IPS-NIHi7 (cell line): ENCODE data around the gene PLEKHA4.
A peak's percentile ranks its signal among the peaks of the same experiment; 100 is the strongest.

Experiments
- DNase-seq: peaks from one replicate; pipeline ENCODE4 v3.0.0; 2012; ENCODE audit warnings: mixed read lengths; ENCODE audit errors: extremely low spot score

PLEKHA4 gene

DNA sequence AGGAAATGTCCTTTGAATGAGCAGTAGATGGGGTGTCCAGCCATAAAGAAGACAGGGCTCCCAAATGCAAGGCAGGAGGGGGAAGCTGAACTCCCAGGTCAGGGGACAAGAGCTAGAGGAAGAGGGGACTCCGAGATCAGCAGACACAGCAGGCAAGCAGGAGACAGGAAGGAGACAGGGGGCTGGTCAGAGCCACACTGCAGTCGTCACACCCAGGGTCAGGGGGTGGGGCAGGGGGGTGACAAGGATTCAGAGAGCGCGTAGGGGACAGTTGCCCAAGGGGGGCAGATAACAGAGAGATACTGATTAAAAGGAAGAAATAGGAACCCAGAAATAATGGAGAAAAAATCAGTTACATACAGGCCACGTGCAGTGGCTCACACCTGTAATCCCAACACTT, 35.4 kb downstream of the PLEKHA4 start:
- no peak for DNase-seq

DNA sequence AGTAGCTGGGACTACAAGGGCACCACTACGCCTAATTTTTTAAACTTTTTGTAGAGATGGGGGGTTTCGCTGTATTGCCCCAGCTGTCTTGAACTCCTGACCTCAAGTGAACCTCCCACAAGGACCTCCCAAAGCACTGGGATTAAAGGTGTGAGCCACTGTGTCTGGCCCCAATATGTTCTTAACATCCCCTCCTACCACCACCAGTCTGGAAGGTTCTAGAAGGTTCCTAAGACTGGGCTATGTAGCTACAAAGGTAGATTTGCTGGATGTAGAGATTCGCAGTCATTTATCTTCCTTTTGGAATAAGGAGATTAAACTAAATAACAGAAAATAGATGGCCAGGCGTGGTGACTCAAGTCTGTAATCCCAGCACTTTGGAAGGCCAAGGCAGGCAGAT, 37.5 kb downstream of the PLEKHA4 start:
- DNase-seq, result no peak

DNA sequence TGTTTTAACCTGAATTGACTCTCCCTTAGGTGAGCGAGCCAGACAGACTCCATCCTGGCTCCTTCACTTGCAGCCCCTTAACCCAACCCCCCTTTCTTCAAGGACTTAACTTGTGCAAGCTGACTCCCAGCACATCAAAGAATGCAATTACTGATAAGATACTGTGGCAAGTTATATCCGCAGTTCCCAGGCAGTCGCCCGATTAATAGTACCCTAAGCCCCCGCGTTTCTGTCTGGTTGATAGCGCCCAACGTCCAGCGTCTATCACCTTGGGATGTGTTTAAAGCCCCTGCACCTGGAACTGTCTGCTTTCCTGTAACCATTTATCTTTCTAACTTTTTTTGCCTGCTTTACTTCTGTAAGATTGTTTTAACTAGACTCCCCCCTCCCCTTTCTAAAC, 38.3 kb downstream of the PLEKHA4 start:
- no peak for DNase-seq

DNA sequence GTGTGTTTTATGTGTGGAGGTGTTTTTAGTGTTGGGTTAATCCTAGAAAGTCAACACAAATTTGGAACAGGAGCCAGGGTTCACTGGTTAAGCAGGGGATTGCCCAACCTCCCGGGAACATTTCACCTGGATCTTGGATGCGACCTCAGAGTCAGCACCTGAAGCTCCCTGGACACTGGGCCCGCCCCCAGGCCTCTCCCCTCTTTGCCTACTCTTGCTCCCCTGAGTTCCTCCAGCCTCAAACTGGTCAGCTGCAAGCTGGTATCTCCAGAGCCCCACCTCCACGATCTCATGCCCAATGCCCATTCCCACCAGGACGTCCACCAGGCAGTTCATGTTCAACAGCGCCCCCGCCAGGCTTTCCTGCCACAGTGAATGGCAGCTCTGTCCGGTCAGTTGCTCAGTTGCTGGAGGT, 41.8 kb downstream of the PLEKHA4 start:
- no peak for DNase-seq

DNA sequence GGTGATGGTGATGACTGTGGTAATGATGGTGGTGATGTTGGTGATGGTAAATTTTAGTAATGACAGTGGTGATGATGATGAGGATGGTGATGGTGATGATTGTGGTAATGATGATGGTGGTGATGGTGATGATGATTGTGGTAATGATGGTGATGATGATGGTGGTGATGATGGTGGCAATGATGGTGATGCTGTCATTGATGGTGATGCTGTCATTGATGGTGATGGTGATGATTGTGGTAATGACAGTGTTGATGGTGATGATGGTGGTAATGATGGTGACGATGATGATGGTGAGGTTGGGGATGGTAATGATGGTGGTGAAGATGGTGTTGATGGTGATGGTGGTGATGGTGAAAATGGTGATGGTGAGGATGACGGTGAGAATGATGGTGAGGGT, 45.9 kb downstream of the PLEKHA4 start:
- no peak for DNase-seq

DNA sequence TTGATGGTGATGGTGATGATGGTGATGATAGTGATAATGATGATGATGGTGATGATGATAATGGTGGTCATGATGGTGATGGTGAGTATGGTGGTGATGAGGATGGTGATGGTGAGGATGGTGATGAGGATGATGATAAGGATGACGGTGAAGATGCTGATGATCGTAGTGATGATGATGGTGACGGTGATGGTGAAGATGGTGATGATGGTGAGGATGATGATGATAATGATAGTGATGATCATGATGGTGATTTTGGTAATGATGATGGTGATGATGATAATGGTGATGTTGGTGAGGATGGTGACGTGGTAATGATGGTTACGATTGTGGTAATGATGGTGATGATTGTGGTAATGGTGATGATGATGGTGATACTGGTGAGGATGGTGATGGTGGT, 46.8 kb downstream of the PLEKHA4 start:
- DNase-seq, result no peak

DNA sequence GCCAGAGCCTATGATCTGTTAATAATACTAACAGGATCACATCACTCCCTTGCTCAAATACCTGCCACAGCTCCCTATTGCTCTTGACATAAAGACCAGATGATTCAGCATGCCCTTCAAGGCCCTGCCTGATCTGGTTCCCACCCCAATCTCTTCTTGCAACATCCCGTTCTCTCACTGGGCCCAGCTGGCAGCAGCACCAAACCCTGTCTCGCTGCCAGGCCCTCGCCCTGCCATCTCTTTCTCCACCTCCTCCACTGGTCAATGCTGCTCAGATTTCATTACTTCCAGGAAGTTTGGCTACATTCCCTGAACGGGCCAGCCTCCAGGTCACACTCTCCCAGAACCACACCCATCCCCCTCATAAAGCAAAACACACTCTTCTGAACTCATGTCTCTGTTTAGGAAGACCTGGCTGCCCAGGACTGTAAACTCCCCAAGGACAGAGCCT, 49.0 kb downstream of the PLEKHA4 start:
- DNase-seq, result no peak

DNA sequence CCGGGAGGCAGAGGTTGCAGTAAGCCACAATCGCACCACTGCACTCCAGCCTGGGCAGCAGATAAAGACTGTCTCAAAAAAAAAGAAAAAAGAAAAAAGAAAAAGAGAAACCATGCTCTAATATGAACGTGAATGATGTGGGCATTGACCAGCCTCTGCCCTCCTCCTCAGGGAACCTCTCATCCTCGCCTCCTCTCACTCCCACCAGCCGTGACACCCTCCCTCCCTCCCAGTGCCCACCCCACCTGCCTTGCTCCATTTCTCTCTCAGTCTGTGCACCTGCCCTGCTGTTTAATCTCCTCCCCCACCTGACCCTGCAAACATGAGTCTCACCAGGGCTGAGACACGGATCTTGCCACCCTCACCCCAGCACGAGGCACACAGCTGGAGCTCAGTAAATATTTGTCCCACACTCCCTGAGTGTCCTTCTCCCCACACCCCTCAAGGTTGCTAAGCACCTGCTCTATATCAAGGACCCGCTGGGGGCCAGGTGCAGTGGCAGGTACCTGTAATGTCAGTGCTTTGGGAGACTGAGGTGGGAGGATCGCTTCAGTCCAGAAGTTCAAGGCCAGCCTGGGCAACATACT, 50.1 kb downstream of the PLEKHA4 start:
- no peak for DNase-seq

DNA sequence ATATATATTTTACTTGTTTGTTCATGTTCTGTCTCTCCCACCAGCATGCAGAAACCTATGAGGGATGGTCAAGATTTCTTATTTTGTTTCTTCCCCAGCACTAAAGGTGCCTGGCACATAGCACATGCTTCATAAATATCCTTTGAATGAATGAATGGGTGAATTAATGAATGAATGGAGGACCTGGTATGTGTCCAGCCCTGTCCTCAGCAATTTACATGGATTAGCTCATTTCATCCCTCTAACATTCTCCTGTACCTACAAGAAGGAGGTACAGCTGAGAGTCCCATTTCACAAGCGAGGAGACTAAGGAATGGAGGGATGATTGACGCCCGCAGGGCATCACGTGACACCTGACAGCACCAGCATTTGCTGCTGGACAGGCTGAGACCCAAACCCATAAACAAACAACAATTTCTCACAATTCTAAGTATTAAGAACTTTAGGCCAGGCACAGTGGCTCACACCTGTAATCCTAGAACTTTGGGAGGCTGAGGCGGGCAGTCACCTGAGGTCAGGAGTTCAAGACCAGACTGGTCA, 50.8 kb downstream of the PLEKHA4 start:
- no peak for DNase-seq

DNA sequence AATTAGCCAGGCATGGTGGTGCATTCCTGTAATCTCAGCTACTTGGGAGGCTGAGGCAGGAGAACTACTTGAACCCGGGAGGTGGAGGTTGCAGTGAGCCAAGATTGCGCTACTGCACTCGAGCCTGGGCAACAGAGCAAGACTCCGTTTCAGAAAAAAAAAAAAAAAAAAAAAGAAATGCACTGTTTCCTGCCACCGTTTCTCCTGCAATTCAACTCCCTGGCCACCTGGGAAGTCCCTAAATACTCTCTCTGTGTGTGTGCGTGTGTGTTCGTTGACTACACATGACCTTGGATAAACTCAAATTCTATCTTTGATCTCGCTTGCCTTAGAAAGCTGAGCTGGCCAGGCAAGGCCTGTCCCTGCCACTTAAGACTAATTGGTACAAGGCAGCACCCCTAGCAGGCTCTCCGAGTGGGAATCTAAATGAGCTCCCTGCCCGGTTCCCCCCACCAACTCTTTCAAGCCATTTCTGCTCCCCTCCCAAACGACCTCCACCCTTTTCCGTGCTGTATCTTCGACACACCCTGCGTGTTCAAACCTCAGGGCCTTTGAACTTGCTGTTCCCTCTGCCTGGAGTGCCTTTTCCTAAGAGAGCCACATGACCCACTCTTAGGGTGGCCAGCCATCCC, 52.4 kb downstream of the PLEKHA4 start:
- DNase-seq, result no peak

DNA sequence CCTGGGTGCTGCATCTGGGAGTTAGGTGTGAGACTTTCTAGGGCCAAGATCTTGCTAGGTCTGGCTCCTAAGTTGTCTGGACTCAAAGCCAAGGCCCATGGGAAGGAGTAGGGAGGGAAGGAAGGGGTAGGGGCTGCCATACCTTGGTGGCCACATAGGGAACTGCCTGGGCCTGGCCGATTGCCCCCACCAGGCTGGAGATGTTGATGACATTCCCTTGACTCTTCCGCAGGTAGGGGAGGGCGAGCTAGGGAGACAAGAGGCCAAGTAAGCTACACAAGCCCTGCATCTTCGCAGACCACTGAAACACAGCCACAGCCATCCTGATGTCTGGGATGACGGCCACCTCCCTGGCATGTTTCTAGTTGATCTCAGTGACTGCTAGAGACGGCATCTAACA, 53.5 kb downstream of the PLEKHA4 start:
- no peak for DNase-seq

DNA sequence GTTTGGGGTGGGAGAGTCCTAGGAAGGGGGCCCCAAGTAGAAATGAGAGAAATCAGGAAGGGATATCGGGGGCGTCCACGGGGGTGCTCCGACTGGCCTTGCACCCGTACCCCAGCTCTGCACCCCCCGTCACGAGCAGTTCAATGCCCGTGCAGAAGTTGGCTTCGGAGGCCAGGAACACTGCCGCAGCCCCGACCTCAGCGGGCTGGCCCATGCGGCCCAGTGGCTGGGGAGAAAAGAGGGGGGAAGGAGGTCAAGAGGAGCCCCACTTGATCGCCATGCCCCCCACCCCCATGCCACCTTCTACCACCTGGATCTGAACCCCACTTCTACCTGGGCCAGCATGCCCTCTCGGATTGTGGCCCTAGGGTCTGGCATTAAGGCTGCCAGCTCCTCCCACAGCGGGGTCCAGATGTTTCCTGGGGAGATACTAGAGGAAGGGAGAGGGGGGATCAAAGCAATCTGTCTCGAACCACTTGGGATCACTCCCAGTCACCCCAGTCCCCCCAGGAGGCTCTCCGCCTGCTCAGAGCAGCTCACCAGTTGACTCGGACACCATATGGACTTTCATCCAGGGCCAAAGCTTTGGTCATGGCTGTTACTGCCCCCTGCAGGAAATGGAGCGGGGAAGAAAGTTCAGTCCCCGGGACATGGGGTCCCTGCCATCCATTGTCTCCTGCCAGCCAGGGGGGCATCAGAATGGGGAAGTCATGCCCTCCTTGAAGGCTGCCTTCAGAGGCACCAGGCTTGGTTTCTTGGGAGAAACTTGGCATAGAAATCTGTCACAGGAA, 55.1 kb downstream of the PLEKHA4 start:
- peak; percentile 71 for DNase-seq

DNA sequence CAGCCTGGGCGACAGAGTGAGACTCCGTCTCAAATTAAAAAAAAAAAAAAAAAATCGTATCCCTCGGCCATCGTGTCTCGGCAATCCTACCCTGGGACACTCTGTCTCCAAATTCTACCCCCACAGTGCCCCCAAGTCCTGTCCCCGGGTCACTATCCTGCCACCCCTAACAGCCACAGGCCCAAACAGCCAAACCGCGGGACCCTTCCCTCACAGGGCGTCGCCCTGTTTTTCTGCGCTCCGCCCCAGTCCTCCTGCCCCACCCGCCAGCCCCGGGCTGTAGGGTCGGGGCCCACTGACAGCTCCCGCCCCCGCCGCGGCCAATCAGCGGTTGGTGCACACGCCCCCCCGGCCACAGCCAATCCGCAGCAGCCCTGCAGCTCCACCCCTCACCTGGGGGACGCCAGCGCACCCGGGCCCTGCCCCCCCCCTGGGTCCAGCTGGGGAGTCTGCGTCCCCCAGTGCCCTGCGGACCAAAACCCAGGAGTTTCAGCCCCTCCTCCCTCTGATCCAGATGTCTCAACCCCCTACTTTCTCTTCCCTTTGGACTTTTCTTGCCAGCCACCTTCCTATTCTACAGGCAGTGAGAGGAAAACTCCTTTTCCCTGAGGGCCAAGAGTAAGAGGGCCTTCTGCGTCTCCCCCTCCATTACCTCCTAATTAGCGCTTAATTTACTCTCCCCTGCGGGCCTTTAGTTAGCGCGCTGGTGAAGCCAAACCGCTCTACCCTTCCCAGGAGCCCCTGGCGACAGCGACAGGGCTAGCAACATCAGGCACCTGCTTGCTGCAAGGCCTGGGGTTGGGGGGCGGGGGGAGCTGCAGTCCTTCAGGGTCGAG, 56.1 kb downstream of the PLEKHA4 start:
- DNase-seq, result peak; percentile 96

DNA sequence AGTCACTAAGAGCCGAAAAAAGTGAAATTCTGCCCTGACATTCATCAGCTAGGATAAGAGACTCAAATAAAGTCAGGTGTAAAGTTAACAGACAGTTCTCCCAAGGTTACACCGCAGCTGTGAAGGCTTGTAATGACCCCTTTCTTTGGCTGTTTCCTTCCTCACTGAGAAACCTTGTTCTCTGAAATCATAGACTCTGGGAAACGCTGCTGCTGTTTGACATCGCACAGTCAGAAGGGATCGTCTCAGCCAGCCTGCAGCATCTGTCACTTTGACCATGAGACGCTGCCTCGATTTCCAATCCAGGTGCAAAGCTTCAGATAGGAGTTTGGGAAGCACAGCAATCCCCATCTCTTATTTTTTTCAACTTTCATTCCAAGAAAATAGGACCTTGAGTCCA, 58.3 kb downstream of the PLEKHA4 start:
- DNase-seq, result no peak

DNA sequence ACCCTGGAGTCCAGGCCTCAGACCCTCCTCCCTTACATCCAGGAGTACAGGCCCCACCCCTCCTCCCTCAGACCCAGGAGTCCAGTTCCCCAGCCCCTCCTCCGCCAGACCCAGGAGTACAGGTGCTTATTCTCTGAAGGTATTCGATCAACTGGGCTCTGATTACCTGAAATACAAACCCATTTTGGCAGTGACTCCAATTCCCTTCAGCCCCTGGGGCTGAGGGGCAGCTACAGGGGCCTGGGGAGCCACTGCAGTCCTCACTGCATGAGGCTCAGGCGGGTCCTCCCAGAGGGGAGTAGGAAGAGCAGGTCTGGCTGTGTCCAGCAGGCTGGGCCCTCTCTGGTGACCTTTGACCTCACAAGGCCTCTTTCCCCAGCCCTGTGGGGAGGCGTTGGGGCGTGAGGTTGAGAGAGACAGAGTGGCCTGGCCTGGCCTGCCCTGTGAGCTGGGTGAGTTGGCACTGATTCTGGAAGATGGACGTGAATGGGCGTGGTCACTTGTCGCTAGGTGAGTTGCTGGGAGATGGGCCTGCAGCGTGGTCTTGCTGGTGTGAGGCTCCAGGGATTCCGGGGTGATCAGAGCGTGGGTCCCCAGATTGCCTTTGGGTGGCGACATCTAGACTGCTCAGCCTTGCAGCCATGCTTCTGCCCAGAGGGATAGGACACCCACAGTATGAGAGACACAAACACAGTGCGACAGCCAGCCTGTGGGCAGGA, 60.7 kb downstream of the PLEKHA4 start:
- no peak for DNase-seq

DNA sequence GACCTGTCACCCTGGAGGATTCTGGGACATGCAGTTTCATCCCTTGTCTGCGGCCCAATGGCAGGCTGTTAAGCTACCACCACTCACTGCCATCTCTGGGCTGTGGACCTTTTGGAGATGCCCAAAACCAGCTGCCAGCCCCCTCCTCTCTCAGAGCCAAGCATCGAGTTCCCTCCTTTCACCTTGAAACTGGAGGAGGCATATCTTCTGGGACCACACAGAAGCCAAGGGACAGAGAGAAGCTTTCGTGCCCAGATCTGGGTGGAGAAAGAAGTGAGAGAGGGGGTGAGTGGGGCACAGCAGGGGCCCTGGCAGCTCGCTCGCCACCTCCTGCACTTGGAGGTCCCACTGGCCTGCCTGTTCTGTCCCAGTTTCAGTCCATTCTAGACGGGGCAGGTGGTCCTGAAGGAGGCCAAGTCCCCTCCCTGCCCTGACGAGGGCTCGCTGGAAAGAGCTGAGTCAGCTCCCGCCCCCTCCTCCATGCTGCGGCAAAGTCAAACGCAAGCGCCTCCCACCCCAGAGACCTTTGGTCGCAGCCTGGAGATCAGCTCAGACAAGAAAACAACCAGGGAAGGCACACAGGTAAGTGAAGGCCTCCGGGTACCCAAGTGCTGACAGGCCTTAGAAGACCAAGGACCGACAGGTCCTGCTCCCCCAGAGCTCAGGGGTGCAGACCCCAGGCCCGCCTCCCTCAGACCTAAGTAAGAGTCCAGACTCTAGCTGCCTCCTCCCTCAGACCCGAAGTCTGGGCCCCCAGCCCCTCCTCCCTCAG, 61.4 kb downstream of the PLEKHA4 start:
- peak; percentile 58 for DNase-seq

DNA sequence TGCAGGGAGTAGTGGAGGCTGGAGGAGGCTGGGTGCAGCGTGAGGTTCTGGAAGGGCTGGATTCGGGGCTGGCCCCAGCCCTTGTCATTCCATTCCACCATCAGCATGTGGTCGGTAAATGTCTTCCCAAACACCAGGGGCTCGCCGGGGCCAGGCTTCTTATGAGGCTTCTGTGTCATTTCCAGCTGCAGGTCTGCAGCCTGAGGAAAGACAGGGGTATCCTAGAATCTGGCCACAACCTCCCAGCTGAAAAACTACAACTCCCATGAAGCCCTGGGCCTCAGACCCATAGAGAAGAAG, 61.9 kb downstream of the PLEKHA4 start:
- DNase-seq, result peak; percentile 79

DNA sequence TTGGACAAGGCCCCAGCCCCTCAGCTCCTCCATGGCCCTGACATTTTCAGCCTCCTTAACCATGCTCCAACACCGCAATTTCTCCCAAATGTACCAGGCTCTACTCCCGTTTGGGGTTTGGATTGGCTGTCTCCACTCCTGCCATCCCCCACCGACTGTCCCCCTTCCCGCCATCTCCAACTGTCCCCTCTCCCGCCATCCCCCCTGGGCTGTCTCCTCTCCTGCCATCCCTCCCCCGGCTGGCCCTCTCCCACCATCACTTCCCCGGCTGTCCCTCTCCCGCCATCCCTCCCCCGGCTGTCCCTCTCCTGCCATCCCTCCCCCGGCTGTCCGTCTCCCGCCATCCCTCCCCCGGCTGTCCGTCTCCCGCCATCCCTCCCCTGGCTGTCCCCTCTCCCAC, 63.0 kb downstream of the PLEKHA4 start:
- no peak for DNase-seq

DNA sequence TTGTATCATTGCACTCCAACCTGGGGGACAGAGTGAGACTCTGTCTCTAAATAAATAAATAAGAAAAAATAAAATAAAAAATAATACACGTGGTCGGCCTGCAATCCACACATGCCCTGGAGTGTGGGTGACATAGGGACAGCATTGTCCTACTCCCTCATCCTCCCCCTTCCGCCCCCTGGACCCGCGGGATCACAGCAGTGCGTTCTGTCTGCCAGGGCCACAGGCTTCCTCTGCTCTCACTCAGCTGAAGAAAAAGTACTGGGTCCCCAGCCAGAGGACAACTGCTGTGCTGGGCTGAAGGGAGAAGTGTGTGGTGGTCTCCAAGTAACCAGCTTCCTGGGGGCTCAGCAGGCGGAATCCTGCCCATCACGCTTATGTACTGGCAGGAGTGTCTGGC, 63.9 kb downstream of the PLEKHA4 start:
- no peak for DNase-seq

DNA sequence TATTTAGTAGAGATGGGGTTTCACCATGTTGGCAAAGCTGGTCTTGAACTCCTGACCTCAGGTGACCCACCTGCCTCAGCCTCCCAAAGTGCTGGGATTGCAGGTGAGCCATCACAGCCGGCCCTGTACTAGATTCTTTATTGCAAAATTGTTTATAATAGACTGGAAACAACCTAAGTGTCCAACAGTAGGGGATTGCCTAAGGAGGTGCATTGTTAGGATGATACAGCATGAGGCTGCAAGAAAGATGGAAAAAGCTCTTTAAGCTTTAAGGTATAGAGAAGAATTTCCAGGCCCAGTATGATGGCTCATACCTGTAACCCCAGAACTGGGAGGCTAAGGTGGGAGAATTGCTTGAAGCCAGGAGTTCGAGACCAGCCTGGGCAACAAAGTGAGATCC, 65.8 kb downstream of the PLEKHA4 start:
- DNase-seq, result no peak
